B cell (primary cell): ENCODE results near the gene PPP2R5A.

ENCODE experiments used
- CTCF ChIP-seq: fragments of 200-600 bp; IDR thresholded peaks from one replicate; pipeline ENCODE4 v1.8.0; 2022; ENCODE audit warnings: antibody characterized with exemption, mild to moderate bottlenecking
- EZH2 ChIP-seq: IDR thresholded peaks from 2 replicates; pipeline ENCODE4 v1.6.1; 2012; ENCODE audit warnings: borderline replicate concordance, low read depth, mild to moderate bottlenecking, moderate library complexity, low read length; ENCODE audit not compliant: insufficient read depth, poor library complexity, severe bottlenecking

- TF ChIP-seq CTCF = no peak
- no peak for TF ChIP-seq EZH2
Measured at GRCh38 chr1:212354464-212354863, 69.3 kb downstream of the PPP2R5A start.
